ENCODE results near the gene SPOUT1. TPM values are rescaled to one million over a fixed set of nuclear protein-coding genes. Genes with fewer than 3 reads are reported as not detected.

SPOUT1 gene
- total and polyA plus RNA-seq, 10 of the 15 experiments (the other 5 are each of a cell fraction or from before 2014, with no cell fraction given): 5.7 to 95.0 (median 40.6) TPM

DNA sequence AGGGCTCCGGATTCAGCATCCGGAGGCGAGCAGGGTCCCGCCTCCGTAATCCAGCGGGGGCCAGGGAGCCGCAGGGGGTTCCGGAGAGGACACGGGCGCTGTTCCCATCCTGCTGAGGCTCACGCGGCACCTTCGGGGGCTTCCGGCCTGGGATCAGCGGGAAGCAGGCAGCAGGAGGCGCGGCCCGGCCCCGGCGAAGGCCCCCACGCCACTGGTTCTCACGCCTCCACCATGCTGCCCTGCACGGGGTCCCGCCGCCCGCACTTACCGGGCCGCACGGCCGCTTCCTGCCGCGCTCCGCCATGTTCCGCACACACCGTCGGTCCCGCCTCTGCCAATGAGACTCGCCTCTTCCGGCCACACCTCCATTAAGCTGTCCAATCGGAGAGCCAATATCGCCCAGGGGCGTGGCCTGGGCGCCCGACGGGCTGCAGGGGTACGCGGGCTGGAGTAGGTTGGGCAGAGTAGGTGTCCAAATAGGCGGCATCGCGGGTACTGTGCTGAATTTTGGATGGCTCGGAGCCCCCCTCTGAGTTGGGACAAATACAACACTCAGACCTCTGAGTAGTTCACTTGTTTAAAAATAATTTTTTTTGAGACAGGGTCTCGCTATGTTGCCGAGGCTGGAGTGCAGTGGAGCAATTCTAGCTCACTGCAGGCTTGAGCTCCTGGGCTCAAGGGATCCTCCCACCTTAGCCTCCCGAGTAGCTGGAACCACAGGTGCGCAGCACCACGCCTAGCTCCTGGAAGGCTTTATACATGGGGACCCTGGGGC lies at the start of gene SPOUT1 (continued):
- TF ChIP-seq NRF1 (conservative IDR thresholded peaks at IDR 0.05; ENCODE audit: low read depth, low read length) (no peak), CREB1 (IDR thresholded peaks at IDR 0.05; ENCODE audit: low read depth) (peak; percentile 69; the same call in 1 of the 2 replicates), SREBF1 (IDR thresholded peaks at IDR 0.05; ENCODE audit: low read length) (no peak), BACH1 (IDR thresholded peaks at IDR 0.05; ENCODE audit: borderline replicate concordance) (peak; percentile 86), HDAC2 (IDR thresholded peaks at IDR 0.05) (no peak), PML (IDR thresholded peaks at IDR 0.05; ENCODE audit: low read length) (peak; percentile 82; the same call in 1 of the 2 replicates), SRF (IDR thresholded peaks at IDR 0.05; ENCODE audit: low read depth in 2 of 2, low read length in 2 of 2) (no peak), FOXK2 (IDR thresholded peaks at IDR 0.05) (no peak), ASH2L (IDR thresholded peaks at IDR 0.05; ENCODE audit: borderline replicate concordance, low read depth) (no peak), EGR1 (IDR thresholded peaks at IDR 0.05; ENCODE audit: borderline replicate concordance in 1 of 2, low read depth in 2 of 2, low read length in 2 of 2) (0 out of 3 replicates have a peak, but pooled peaks of 1 of the 2 experiments have one; percentile 18), TCF3 (IDR thresholded peaks at IDR 0.05; ENCODE audit: borderline replicate concordance, insufficient read depth, low read depth, low read length) (0 out of 2 replicates have a peak, but pooled peaks have one; percentile 68), EED (IDR thresholded peaks at IDR 0.05; ENCODE audit: low read depth) (peak; percentile 68), BCLAF1 (IDR thresholded peaks at IDR 0.05) (no peak), REST (IDR thresholded peaks at IDR 0.05; ENCODE audit: low read depth, low read length) (no peak)
- TF ChIP-seq, protein P1, sequence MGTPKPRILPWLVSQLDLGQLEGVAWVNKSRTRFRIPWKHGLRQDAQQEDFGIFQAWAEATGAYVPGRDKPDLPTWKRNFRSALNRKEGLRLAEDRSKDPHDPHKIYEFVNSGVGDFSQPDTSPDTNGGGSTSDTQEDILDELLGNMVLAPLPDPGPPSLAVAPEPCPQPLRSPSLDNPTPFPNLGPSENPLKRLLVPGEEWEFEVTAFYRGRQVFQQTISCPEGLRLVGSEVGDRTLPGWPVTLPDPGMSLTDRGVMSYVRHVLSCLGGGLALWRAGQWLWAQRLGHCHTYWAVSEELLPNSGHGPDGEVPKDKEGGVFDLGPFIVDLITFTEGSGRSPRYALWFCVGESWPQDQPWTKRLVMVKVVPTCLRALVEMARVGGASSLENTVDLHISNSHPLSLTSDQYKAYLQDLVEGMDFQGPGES (IDR thresholded peaks at IDR 0.05): no peak
- TF ChIP-seq, protein P2, sequence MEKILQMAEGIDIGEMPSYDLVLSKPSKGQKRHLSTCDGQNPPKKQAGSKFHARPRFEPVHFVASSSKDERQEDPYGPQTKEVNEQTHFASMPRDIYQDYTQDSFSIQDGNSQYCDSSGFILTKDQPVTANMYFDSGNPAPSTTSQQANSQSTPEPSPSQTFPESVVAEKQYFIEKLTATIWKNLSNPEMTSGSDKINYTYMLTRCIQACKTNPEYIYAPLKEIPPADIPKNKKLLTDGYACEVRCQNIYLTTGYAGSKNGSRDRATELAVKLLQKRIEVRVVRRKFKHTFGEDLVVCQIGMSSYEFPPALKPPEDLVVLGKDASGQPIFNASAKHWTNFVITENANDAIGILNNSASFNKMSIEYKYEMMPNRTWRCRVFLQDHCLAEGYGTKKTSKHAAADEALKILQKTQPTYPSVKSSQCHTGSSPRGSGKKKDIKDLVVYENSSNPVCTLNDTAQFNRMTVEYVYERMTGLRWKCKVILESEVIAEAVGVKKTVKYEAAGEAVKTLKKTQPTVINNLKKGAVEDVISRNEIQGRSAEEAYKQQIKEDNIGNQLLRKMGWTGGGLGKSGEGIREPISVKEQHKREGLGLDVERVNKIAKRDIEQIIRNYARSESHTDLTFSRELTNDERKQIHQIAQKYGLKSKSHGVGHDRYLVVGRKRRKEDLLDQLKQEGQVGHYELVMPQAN (conservative IDR thresholded peaks at IDR 0.05): peak; percentile 94
- TF ChIP-seq, protein P3, sequence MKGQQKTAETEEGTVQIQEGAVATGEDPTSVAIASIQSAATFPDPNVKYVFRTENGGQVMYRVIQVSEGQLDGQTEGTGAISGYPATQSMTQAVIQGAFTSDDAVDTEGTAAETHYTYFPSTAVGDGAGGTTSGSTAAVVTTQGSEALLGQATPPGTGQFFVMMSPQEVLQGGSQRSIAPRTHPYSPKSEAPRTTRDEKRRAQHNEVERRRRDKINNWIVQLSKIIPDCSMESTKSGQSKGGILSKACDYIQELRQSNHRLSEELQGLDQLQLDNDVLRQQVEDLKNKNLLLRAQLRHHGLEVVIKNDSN (IDR thresholded peaks at IDR 0.05; ENCODE audit: borderline replicate concordance, extremely low read length, insufficient read depth, low read depth, low read length): peak; percentile 16

Data from GM12878 (cell line).